WTC11 (cell line): ENCODE data around the gene HMX1.

Experiments
- FOXP4 ChIP-seq: sonication (generic); formaldehyde crosslinking; IDR thresholded peaks from 2 replicates; pipeline ENCODE4 v1.8.0; 2022; ENCODE audit warnings: mild to moderate bottlenecking, missing genetic modification reagents
- TF ChIP-seq, protein P1 (sequence below): sonication (generic); formaldehyde crosslinking; IDR thresholded peaks from 2 replicates; pipeline ENCODE4 v1.8.1; 2022; ENCODE audit warnings: low read depth, missing genetic modification reagents, borderline replicate concordance
- TF ChIP-seq, protein P2 (sequence below): fragments of 200-600 bp; IDR thresholded peaks from 2 replicates; pipeline ENCODE4 v1.8.0; 2022; ENCODE audit warnings: antibody characterized with exemption

- TF ChIP-seq, protein P1, sequence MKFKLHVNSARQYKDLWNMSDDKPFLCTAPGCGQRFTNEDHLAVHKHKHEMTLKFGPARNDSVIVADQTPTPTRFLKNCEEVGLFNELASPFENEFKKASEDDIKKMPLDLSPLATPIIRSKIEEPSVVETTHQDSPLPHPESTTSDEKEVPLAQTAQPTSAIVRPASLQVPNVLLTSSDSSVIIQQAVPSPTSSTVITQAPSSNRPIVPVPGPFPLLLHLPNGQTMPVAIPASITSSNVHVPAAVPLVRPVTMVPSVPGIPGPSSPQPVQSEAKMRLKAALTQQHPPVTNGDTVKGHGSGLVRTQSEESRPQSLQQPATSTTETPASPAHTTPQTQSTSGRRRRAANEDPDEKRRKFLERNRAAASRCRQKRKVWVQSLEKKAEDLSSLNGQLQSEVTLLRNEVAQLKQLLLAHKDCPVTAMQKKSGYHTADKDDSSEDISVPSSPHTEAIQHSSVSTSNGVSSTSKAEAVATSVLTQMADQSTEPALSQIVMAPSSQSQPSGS (CRISPR knock-in tag), result no peak
- TF ChIP-seq, protein P2, sequence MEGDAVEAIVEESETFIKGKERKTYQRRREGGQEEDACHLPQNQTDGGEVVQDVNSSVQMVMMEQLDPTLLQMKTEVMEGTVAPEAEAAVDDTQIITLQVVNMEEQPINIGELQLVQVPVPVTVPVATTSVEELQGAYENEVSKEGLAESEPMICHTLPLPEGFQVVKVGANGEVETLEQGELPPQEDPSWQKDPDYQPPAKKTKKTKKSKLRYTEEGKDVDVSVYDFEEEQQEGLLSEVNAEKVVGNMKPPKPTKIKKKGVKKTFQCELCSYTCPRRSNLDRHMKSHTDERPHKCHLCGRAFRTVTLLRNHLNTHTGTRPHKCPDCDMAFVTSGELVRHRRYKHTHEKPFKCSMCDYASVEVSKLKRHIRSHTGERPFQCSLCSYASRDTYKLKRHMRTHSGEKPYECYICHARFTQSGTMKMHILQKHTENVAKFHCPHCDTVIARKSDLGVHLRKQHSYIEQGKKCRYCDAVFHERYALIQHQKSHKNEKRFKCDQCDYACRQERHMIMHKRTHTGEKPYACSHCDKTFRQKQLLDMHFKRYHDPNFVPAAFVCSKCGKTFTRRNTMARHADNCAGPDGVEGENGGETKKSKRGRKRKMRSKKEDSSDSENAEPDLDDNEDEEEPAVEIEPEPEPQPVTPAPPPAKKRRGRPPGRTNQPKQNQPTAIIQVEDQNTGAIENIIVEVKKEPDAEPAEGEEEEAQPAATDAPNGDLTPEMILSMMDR, result no peak
- no peak for TF ChIP-seq FOXP4
Measured at GRCh38 chr4:8914461-8915171, 43.0 kb upstream of the HMX1 start.
